GM12873 (cell line): ENCODE results near the gene CLCN7.

Experiments used
- CTCF ChIP-seq: IDR thresholded peaks from 2 replicates; pipeline ENCODE4 v1.5.1; 2012; ENCODE audit warnings: low read depth, mild to moderate bottlenecking, moderate library complexity, low read length, control low read depth; ENCODE audit not compliant: insufficient read depth; ENCODE audit errors: missing control alignments

Gene CLCN7

DNA sequence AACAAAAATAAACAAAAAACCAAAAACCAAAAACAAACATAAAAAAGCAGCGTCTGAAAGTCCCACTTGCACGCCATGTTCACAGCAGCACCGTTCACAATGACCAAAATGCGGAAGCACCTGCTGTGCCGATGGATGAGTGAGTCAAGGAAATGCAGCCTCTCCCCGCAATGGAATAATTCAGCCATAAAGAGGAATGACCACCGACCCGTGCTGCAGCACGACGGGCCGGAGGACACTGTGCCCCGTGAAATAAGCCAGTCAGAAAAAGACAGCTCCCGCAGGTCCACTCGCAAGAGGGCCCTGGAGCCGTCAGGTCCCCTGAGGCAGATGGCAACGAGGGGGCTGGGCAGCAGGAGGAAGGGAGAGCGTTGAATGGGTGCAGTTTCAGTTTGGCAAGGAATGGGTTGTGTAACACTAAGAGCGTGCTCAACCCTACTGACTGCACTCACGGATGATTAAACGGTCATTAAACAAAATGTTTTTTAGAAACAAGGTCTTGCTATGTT lies 5.1 kb downstream of the CLCN7 start:
- no peak for TF ChIP-seq CTCF

DNA sequence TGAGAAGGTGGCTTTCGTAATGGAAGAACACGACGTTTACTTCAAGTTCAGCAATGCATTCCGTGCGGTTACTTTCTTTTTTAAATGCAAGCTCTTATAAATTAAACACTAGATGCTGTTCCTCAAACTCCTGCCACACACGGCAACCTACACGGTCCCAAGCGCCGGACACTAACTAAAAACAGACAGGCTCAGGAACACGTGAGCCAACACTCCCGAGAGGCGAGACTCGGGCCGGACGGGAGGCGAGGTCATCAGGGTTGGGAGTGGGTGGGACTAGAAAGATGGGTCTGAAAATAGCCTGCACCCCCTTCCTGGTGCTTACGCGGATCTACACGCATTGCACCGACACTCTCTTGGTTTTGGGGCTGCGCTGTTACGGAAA lies 6.4 kb downstream of the CLCN7 start:
- TF ChIP-seq CTCF, result no peak

- TF ChIP-seq CTCF, result no peak
These were observed 7.8 kb downstream of the CLCN7 start for GRCh38 chr16:1466968-1467521.

DNA sequence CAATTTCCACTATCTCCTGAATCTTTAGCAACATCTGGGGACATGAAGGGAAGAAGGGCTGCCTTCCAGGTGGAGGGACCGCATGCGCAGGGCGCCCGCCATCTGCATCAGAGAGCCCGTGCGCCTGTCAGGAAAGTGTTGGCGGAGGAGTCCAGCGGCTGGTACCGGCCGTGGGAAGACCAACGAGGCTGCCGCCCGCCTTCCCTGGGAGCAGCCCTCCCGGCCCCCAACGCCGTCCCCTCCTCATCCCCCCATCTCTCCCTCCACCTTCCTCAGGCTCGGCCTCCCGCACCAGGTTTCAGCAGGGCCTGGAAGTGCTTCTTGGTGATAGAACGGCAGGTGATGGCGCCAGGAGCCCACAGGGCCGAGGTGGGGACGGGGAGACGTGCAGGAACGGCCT lies 8.8 kb downstream of the CLCN7 start:
- no peak for TF ChIP-seq CTCF

DNA sequence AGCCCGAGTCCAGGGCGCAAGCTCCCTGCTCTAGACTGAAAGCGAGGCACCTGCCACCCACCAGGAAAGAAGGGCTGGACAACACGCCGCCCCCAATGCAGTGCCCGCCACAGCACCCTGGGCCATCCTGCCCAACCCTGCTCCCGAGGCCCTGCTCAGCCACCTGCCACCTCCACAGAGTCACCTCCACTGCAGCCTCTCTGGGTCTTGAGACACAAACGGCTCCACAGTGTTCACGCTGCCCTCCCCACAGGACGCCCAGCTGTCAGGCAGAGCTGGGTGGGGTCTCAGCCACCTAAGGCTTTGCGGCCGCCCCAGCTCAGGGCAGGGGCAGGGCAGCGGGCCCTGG lies 9.3 kb downstream of the CLCN7 start:
- TF ChIP-seq CTCF, result no peak

- no peak for TF ChIP-seq CTCF
These were observed 9.8 kb downstream of the CLCN7 start for GRCh38 chr16:1464894-1465566.

- no peak for TF ChIP-seq CTCF
These were observed 10.5 kb downstream of the CLCN7 start for GRCh38 chr16:1464196-1464893.
